Measurements from ENCODE around the gene DNAH5.

- TF ChIP-seq POLR2A (IDR thresholded peaks at IDR 0.05; ENCODE audit: insufficient read depth in 1 of 2, low read depth in 2 of 2, low read length in 2 of 2) (no peak), ZNF577 (CRISPR knock-in tag; IDR thresholded peaks at IDR 0.05; ENCODE audit: borderline replicate concordance, low read depth) (no peak), TCF12 (IDR thresholded peaks at IDR 0.05) (no peak), TCF12 (CRISPR knock-in tag; IDR thresholded peaks at IDR 0.05) (no peak), GABPA (IDR thresholded peaks at IDR 0.05; ENCODE audit: low read depth, low read length) (no peak), GABPA (CRISPR knock-in tag; IDR thresholded peaks at IDR 0.05; ENCODE audit: low read depth) (no peak), ZNF562 (CRISPR knock-in tag; IDR thresholded peaks at IDR 0.05; ENCODE audit: borderline replicate concordance) (no peak), MYC (CRISPR knock-in tag; IDR thresholded peaks at IDR 0.05; ENCODE audit: borderline replicate concordance) (no peak), ARNTL (CRISPR knock-in tag; IDR thresholded peaks at IDR 0.05) (no peak), CEBPB (IDR thresholded peaks at IDR 0.05; ENCODE audit: borderline replicate concordance, low read depth, low read length) (no peak), ISX (CRISPR knock-in tag; conservative IDR thresholded peaks at IDR 0.05) (no peak), HOXA9 (CRISPR knock-in tag; IDR thresholded peaks at IDR 0.05; ENCODE audit: borderline replicate concordance) (no peak)
- TF ChIP-seq, protein P1, sequence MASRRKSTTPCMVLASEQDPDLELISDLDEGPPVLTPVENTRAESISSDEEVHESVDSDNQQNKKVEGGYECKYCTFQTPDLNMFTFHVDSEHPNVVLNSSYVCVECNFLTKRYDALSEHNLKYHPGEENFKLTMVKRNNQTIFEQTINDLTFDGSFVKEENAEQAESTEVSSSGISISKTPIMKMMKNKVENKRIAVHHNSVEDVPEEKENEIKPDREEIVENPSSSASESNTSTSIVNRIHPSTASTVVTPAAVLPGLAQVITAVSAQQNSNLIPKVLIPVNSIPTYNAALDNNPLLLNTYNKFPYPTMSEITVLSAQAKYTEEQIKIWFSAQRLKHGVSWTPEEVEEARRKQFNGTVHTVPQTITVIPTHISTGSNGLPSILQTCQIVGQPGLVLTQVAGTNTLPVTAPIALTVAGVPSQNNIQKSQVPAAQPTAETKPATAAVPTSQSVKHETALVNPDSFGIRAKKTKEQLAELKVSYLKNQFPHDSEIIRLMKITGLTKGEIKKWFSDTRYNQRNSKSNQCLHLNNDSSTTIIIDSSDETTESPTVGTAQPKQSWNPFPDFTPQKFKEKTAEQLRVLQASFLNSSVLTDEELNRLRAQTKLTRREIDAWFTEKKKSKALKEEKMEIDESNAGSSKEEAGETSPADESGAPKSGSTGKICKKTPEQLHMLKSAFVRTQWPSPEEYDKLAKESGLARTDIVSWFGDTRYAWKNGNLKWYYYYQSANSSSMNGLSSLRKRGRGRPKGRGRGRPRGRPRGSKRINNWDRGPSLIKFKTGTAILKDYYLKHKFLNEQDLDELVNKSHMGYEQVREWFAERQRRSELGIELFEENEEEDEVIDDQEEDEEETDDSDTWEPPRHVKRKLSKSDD (CRISPR knock-in tag; IDR thresholded peaks at IDR 0.05; ENCODE audit: low read depth), result no peak
These were observed 12.0 kb upstream of the DNAH5 start for GRCh38 chr5:13956471-13956870.
